AG10803 (cell line): ENCODE measurements around the gene EPOP.

Experiments used
- DNase-seq: peaks from one replicate; pipeline ENCODE4 v3.0.0; 2010; ENCODE audit warnings: low read depth
- H3K4me3 ChIP-seq: 2 replicates; pipeline ENCODE4 v1.5.1; 2011; ENCODE audit warnings: mild to moderate bottlenecking, low read length, control low read depth
- CTCF ChIP-seq: conservative IDR thresholded peaks from 2 replicates; pipeline ENCODE4 v1.5.1; 2011; ENCODE audit warnings: mild to moderate bottlenecking, low read length, control low read depth, inconsistent platforms

EPOP gene

GRCh38 chr17:38674749-38675615 is at the start of gene EPOP:
EPOP (minus strand) TSS chr17:38674957; CDS start chr17:38674495, 462 bp downstream.
- TF ChIP-seq CTCF = no peak
- H3K4me3 ChIP-seq = peak within 1 kb of the TSS; percentile 46
- peak; percentile 79 for DNase-seq

GRCh38 chr17:38721802-38722201 is 47.0 kb upstream of the EPOP start:
- DNase-seq = no peak
- no peak overlapping the region for H3K4me3 ChIP-seq
- TF ChIP-seq CTCF = no peak

GRCh38 chr17:38720941-38721340 is 46.2 kb upstream of the EPOP start:
- H3K4me3 ChIP-seq = no peak overlapping the region
- no peak for DNase-seq
- no peak for TF ChIP-seq CTCF

GRCh38 chr17:38719943-38720641 is 45.3 kb upstream of the EPOP start:
- no peak for TF ChIP-seq CTCF
- H3K4me3 ChIP-seq = no peak overlapping the region
- DNase-seq = no peak

GRCh38 chr17:38719289-38719942 is 44.7 kb upstream of the EPOP start:
- H3K4me3 ChIP-seq = no peak overlapping the region
- TF ChIP-seq CTCF = no peak
- DNase-seq = no peak

- DNase-seq = no peak
- no peak overlapping the region for H3K4me3 ChIP-seq
- no peak for TF ChIP-seq CTCF
Observed at GRCh38 chr17:38717139-38717745, 42.5 kb upstream of the EPOP start.
